Tracheal epithelial cell (primary cell): Measurements from ENCODE around the gene SLK. TPM values are rescaled to one million over a fixed set of nuclear protein-coding genes. Genes with fewer than 3 reads are reported as not detected.

Experiments used
- total RNA-seq: library from RNA; depleted of rRNA; stranded (reverse); fragments of >200 nt; gene quantifications from 2 replicates; pipeline ENCODE4 v1.2.1, GENCODE V29; 2014

SLK gene
- 74.0 and 98.7 TPM in 2 replicates for total RNA-seq

DNA sequence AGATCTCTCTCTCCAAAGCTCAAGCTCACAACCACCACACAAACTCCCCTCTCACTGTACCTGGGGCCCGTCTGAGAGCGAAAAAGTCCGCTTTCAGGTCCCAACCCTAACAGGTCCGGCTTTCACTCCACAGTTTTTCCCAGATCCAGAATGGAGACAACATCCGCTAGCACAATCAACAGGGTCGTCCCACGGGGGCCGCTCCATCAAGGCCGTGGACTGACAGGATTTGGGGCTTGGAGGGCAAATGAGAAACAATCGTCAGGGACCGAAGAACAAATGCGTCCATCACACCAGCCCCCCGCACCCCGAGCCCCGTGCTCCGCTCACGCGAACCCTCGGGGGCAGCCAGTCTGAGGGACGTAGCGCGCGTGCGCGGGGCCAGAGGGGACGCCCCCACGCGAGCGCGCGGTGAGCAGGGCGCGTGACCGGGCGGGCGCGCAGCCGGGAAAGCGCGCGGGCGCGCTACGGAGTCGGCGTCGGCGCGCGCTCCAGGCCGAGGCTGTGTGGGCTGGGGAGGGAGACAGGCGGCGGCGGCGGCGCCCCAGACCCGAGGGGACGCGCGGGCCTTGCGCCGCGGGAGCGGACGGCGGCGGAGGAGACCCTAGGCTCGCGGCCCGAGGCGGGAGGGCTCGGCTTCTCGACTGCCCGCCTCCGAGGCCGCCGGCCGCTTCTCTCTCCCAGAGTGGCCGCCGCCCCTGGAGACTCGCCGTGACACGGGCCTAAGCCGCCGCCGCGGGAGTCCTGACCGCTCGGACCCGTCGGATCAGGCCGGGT lies at the start of gene SLK:
Gene SLK, plus strand, starts transcription at position 470 of the 777 bp plus-strand sequence. CDS start 606 bp downstream, outside the sequence.

DNA sequence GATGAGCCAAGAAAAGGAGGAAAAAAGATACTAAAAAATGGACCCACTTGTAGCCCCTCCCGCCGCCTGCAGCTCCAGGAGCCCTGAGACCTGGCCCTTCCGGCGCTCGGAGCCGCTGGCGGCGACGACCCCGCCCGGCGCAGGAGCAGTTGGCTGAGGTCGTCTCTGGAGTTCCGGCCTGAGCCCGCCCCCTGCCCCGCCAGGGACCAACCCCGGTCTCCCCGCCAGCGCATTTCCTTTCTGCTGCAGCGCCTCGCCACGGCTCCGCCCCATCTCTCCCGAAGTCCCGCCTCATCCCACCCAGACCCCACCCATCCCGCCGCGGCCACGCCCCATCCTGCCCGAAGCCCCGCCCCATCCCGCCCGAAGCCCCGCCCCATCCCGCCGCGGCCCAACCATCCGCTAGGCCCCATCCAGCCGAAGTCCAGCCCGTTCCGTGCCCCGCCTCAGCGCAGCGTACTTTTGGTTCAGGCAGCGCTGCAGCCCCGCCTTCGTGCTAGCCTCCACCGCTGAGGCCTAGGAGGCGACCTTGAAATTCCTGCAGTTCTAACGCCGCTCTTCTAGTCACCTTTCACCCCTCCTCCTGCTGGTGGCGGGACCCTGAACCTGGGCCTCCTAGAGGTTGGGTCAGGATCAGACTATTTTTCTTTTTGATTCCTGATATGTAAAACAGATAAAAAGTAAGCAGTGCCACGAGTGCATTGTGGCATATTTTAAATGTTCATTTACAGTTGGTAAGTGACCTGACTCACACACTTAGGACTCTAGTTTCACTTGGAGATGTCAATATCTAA lies 48.7 kb upstream of the SLK start, which contains the start of gene STN1:
Gene STN1, minus strand, starts transcription at position 132 of the 794 bp plus-strand sequence. CDS start 590 bp downstream, outside the sequence.

Other genes with a start within 250 kb of the SLK start
- gene SH3PXD2A, start 111.6 kb upstream of the SLK start, total RNA-seq = 13.0 and 16.6 TPM in 2 replicates
- gene STN1, start 49.0 kb upstream of the SLK start, total RNA-seq = 45.1 and 77.8 TPM in 2 replicates
- 460 and 856 TPM in 2 replicates for gene COL17A1, start 118.7 kb downstream of the SLK start, total RNA-seq
- gene SFR1, start 155.0 kb downstream of the SLK start, total RNA-seq = 3.9 and 6.2 TPM in 2 replicates